Activated CD4-positive, alpha-beta T cell treated with anti-CD3 and anti-CD28 coated beads for 36 hours (primary cell): Measurements from ENCODE around the gene NAA10. TPM values are rescaled to one million over a fixed set of nuclear protein-coding genes. Genes with fewer than 3 reads are reported as not detected.
A peak's percentile ranks its signal among the peaks of the same experiment; 100 is the strongest.

Experiments
- ATAC-seq: fragments of 200-7000 bp; cut with Tn5 transposase; one replicate; pipeline ENCODE4 v1.10.0; 2021; ENCODE audit warnings: mild to moderate bottlenecking, moderate library complexity
- CTCF ChIA-PET: fragments of 350-600 bp; sonication (Branson Sonifier 250); formaldehyde crosslinking; loops from one replicate; lab custom pipeline; 2021; ENCODE audit warnings: antibody characterized with exemption; lab: Charles Lee
- POLR2A ChIA-PET: fragments of 350-600 bp; sonication (Branson Sonifier 250); formaldehyde crosslinking; loops from one replicate; lab custom pipeline; 2021; ENCODE audit warnings: antibody characterized with exemption, inconsistent platforms; lab: Charles Lee
- DNase-seq: peaks from one replicate; pipeline ENCODE4 v3.0.0-alpha.2; 2020
- H3K27ac Mint-ChIP-seq: one replicate; pipeline ENCODE4 v1.8.0; 2021; ENCODE audit warnings: mixed read lengths
- H3K27me3 Mint-ChIP-seq: one replicate; pipeline ENCODE4 v1.8.0; 2021; ENCODE audit warnings: mixed read lengths
- H3K36me3 Mint-ChIP-seq: one replicate; pipeline ENCODE4 v1.8.0; 2021; ENCODE audit warnings: low read depth, mixed read lengths
- H3K4me1 Mint-ChIP-seq: one replicate; pipeline ENCODE4 v1.8.0; 2021; ENCODE audit warnings: mixed read lengths
- H3K4me3 Mint-ChIP-seq: one replicate; pipeline ENCODE4 v1.8.0; 2021; ENCODE audit warnings: mild to moderate bottlenecking, moderate library complexity, mixed read lengths
- H3K9me3 Mint-ChIP-seq: one replicate; pipeline ENCODE4 v1.8.0; 2021; ENCODE audit warnings: low read depth, mixed read lengths
- intact Hi-C, 2 experiments: fragments of 100-400 bp; cut with DNase I in 1 of 2; cut with micrococcal nuclease in 1 of 2; formaldehyde crosslinking; loops; one replicate each; pipeline versions ENCODE4 v1.14.2 to v1.15.1; 2022 to 2024; cut with DNase I, micrococcal nuclease
- total RNA-seq, 2 experiments: library from RNA; stranded (reverse); gene quantifications; one replicate each; pipeline ENCODE4 v1.2.3, GENCODE V29; 2021

The NAA10 gene
- total RNA-seq, 2 experiments from 2014 or later = 108 to 115 TPM

DNA sequence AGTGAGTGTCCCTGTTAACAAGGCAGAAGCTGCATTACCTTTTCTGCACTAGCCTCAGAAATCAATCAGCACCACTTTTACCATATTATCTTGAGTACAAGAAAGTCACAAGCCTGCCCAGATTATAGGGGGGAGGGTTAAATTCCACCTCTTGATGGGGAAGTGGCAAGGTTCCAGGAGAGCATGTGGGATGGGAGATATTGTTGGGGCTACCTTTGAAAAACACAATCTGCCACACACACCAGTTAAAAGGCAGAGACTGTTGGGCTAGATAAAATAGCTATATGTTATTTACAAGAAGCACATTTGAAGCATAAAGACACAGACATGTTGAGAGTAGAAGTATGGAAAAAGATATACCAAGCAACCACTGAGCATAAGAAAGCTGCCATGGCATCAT lies 36.9 kb downstream of the NAA10 start:
- ATAC-seq = no peak
- CTCF ChIA-PET = no interaction called here
- H3K27ac Mint-ChIP-seq = no peak overlapping the region
- H3K36me3 Mint-ChIP-seq = no peaks in the 10 kb centered on the region
- H3K4me1 Mint-ChIP-seq = peaks cover 22% of the 10 kb centered on the region
- H3K4me3 Mint-ChIP-seq = no peak overlapping the region
- POLR2A ChIA-PET = no interaction called here
- no peak for DNase-seq
- no peaks in the 10 kb centered on the region for H3K27me3 Mint-ChIP-seq
- intact Hi-C loops = no loop called here
- no peaks in the 10 kb centered on the region for H3K9me3 Mint-ChIP-seq

DNA sequence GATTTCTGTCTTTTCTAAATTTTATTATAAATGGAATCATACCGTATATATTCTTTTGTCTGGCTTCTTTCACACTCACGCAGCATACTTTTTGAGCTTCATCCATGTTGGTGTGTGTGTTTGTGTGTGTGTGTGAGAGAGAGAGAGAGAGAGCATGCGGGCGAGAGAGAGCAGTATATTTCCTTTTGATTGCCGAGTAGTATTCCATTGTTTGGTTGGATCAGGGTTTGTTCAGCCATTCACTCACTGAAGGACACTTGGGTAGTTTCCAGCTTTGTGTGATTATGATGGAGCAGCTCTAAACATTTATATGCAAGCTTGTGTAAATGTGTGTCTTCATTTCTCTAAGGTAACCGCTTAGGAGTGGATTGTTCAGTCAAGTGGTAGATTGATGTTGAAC lies 45.7 kb downstream of the NAA10 start:
- Mint-ChIP-seq H3K36me3 (no peaks in the 10 kb centered on the region), H3K27ac (no peak overlapping the region), H3K27me3 (peaks cover 9% of the 10 kb centered on the region), H3K4me1 (peaks cover 4% of the 10 kb centered on the region), H3K9me3 (no peaks in the 10 kb centered on the region), H3K4me3 (no peak overlapping the region)
- POLR2A ChIA-PET = no interaction called here
- ATAC-seq = no peak
- DNase-seq = no peak
- CTCF ChIA-PET = no interaction called here
- intact Hi-C loops = loop anchor here in 1 of 2 experiments (5.0 kb wide), 1 partner anchor 72 kb away; no protein-coding TSS in a partner anchor

DNA sequence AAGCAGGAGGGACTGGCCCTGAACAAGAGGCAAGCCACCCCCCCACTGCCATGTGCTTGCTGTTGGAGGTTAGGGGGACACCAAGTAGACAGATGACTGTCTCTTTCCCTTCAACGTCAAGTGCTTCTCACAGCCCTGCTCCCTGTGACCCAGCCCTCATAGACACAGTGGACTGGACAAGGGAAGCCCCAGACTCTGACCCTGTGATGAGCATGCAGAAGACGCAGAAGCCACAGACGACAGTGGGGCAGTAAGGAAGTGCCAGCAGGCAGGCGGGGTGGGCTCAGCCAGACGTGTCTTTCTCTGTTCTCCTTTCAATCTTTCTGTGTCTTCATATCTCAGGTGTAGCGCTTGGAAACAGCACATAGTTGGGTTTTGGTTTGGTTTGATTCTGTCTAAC lies 46.5 kb downstream of the NAA10 start:
- Mint-ChIP-seq H3K27ac (no peak overlapping the region), H3K36me3 (no peaks in the 10 kb centered on the region), H3K9me3 (no peaks in the 10 kb centered on the region), H3K27me3 (peaks cover 9% of the 10 kb centered on the region), H3K4me3 (no peak overlapping the region), H3K4me1 (peaks cover 4% of the 10 kb centered on the region)
- no peak for DNase-seq
- POLR2A ChIA-PET = no interaction called here
- ATAC-seq = no peak
- intact Hi-C loops = loop anchor here in 1 of 2 experiments (5.0 kb wide), 1 partner anchor 71 kb away; no protein-coding TSS in a partner anchor
- CTCF ChIA-PET = no interaction called here

DNA sequence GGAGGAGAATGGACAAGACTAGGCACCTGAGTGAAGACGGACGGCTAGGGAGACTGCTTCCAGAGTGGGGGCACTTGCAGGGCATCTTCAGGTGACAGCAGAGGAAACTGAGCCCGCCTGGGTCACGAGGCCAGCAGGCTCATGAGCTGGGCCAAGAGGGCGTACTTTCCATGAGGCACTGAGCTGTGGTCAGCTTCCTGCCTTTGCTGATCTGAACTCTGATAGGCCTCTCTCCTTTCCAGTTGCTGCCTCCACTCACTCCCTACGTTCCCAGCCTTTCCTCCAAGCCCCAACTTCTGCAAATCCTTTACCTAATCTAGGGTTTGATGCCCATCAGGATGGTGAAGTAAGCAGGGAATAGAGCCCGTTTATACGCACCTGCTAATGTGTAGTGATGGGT lies 47.5 kb downstream of the NAA10 start:
- Mint-ChIP-seq H3K27ac (no peak overlapping the region), H3K4me1 (peaks cover 4% of the 10 kb centered on the region), H3K36me3 (no peaks in the 10 kb centered on the region), H3K27me3 (peaks cover 9% of the 10 kb centered on the region), H3K9me3 (no peaks in the 10 kb centered on the region), H3K4me3 (no peak overlapping the region)
- intact Hi-C loops = loop anchor here in 1 of 2 experiments (5.0 kb wide), 1 partner anchor 70 kb away; no protein-coding TSS in a partner anchor
- ChIA-PET POLR2A (interaction anchor here (0.6 kb wide), 1 partner anchor 30 kb away, joined by 3 read pairs; no protein-coding TSS in a partner anchor), CTCF (interaction anchor here (1.2 kb wide), 1 partner anchor 120 kb away, joined by 4 read pairs; no protein-coding TSS in a partner anchor)
- ATAC-seq = no peak
- DNase-seq = no peak

DNA sequence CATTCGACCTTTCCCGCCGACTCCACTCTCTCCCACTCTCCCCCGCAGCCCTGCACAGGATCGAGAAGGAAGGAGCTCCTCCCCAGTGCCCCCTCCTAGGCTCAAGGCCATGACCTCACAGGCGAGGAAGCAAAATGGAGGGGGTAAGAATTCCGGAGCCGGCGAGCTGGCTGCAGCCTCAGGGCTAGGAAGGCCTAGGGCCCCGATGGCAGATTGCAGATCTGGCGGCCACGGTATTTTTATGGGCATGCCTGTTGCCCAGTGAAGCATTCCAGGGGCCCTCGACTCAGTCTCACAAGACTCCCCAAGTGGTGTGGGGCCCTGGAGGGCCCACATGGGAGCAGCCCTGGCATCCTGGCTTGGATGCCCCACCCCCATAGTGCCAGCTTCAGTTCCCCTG lies 47.9 kb downstream of the NAA10 start:
- H3K4me1 Mint-ChIP-seq = peaks cover 4% of the 10 kb centered on the region
- intact Hi-C loops = loop anchor here in 1 of 2 experiments (5.0 kb wide), 1 partner anchor 70 kb away; no protein-coding TSS in a partner anchor
- ATAC-seq = no peak
- no peaks in the 10 kb centered on the region for H3K36me3 Mint-ChIP-seq
- H3K4me3 Mint-ChIP-seq = no peak overlapping the region
- POLR2A ChIA-PET = interaction anchor here (0.6 kb wide), 1 partner anchor 30 kb away, joined by 3 read pairs; no protein-coding TSS in a partner anchor
- DNase-seq = no peak
- CTCF ChIA-PET = interaction anchor here (0.5 to 1.2 kb wide), 3 partner anchors 65 to 219 kb away, joined by 3 to 4 read pairs (median 4); no protein-coding TSS in a partner anchor
- no peaks in the 10 kb centered on the region for H3K9me3 Mint-ChIP-seq
- peaks cover 12% of the 10 kb centered on the region for H3K27me3 Mint-ChIP-seq
- H3K27ac Mint-ChIP-seq = no peak overlapping the region

DNA sequence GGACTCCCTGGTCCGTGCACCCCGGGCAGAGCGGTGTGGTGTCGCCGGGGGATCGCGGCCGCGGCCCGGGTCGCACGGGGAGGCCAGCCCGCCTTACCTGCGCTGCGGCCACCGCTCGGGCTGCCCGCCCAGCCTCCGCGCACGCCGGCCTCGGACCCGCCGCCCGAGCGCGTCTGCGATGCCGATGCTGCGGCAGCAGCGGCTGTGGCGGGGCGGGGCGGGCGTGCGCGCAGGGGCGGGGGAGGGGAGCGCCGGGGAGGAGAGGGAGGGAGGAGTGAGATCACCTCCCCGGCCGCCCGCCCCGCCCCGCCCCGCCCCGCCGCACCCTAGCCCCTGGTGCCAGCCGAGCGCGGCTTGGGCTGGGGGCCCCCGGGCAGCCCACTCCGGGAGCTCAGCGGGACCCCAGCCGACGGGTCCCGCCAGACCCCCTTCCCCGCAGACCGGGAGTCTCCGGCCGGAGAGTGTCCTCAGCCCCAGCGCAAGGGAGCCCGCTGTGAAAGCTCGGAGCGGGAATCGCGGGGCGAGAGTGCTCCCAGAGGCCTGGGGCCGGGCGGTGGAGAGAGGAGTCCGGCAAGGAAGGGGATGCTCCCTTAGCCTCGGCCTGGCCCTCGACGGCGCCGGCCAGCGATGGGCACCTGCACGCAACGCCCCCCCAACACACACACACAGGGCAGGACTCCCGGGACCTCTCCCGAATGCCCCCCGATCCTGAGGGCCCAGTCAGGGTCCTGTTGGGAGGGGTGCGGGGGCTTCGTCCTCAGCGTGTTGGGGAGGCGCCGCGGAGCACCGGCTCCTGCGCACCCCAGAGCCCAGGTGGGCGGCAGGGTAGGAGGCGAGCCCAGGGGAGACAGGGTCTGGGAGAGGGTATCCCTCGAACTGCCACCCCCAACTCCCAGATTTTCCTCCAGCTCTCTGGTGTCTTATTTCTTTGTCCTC lies 48.6 kb downstream of the NAA10 start, which contains the start of gene L1CAM:
Gene L1CAM (minus strand): TSS at position 206 of the 936 bp plus-strand sequence. CDS start 10,337 bp downstream, outside the sequence.
- ChIA-PET CTCF (interaction anchor here (0.5 to 1.2 kb wide), 3 partner anchors 64 to 218 kb away, joined by 3 to 4 read pairs (median 4); no protein-coding TSS in a partner anchor), POLR2A (interaction anchor here (0.6 kb wide), 1 partner anchor 31 kb away, joined by 3 read pairs; no protein-coding TSS in a partner anchor)
- Mint-ChIP-seq H3K4me1 (peaks cover 4% of the 10 kb centered on the region), H3K9me3 (no peaks in the 10 kb centered on the region), H3K36me3 (no peaks in the 10 kb centered on the region), H3K4me3 (peak within 1 kb of the TSS; percentile 41), H3K27ac (no peak within 1 kb of the TSS), H3K27me3 (peaks cover 12% of the 10 kb centered on the region)
- peak; percentile 66 for ATAC-seq
- intact Hi-C loops = loop anchor here in 1 of 2 experiments (5.0 kb wide), 1 partner anchor 69 kb away; no protein-coding TSS in a partner anchor
- peak; percentile 65 for DNase-seq

DNA sequence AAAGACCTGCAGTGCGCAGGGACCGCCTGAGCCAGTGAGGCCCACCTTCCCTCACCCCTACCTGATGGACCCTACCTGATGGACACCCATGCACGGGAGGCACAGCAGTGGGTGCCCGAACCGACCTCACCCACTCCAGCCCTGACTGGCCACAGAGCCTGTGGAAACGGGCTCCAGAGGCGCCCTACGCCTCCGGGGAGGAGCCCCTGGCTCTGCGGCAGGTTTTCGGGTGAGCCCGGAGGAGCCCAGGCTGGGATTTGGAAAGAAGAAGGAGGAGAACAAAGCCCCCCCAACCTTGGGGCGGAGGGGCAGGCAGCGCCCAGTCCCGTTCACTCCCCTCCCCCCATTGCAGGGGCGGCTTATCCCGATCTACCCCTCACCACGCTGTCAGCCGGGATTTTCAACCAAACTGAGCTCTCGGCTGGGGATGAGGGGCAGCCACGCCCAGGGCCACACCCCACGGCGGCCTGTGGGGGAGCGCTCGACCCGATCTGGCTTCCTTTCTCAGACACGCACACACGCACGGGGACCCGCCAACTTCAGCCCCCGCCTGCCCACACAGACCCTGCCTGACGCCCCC lies 49.5 kb downstream of the NAA10 start:
- Mint-ChIP-seq H3K9me3 (no peaks in the 10 kb centered on the region), H3K27me3 (peaks cover 12% of the 10 kb centered on the region), H3K27ac (no peak overlapping the region), H3K4me3 (peak overlapping the region; percentile 41), H3K36me3 (no peaks in the 10 kb centered on the region), H3K4me1 (peaks cover 4% of the 10 kb centered on the region)
- ChIA-PET POLR2A (no interaction called here), CTCF (no interaction called here)
- intact Hi-C loops = loop anchor here in 1 of 2 experiments (5.0 kb wide), 1 partner anchor 68 kb away; no protein-coding TSS in a partner anchor
- DNase-seq (no peak), ATAC-seq (no peak)

DNA sequence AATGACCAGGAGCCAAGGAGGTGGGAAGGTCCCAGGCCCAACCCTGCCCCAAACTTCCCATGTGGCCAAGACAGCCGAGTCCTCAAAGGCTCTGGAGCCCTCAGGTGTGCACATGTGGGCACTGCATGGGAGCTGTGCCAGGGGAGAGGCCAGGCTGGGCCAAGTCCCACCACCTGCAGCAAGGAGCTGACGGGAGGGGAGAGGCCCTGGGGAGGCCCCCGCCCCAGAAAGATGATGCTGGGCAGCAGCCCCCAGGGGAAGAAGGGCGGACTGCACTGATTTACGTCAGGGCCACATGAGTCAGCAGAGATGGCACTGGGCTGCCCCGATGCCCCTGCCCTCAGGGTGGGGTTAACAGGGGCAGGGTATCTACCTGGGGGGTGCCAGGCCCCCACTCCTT lies 50.2 kb downstream of the NAA10 start:
- H3K27me3 Mint-ChIP-seq = peaks cover 12% of the 10 kb centered on the region
- CTCF ChIA-PET = no interaction called here
- POLR2A ChIA-PET = no interaction called here

DNA sequence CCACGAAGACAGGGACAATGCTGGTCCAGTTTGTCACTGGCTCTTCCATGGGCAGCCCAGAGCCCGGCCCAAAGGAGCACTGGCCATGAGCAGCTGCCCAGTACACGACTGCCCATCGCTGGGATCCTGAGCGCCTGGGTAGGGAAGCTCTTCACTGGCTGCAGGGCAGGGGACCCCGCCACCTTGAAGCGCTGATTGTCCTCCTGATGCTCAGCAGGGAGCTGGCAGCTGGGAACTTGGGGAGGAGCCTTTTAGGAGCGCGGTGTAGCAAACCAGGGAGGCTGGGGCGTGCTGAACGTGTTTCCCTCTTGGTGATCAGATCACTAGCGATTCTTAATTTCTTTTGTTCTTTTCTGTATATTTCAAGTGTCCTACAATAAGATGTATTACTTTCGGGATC lies 50.7 kb downstream of the NAA10 start:
- ChIA-PET CTCF (no interaction called here), POLR2A (no interaction called here)
- DNase-seq = no peak
- no peak for ATAC-seq
- H3K36me3 Mint-ChIP-seq = no peaks in the 10 kb centered on the region
- H3K9me3 Mint-ChIP-seq = no peaks in the 10 kb centered on the region
- H3K4me1 Mint-ChIP-seq = peaks cover 7% of the 10 kb centered on the region
- no peak overlapping the region for H3K27ac Mint-ChIP-seq
- peaks cover 12% of the 10 kb centered on the region for H3K27me3 Mint-ChIP-seq
- intact Hi-C loops = loop anchor here (1.0 to 5.0 kb wide), 2 partner anchors 120 to 122 kb away; partner anchors contain the start of gene PLXNB3 (in 2 of the 2)
- no peak overlapping the region for H3K4me3 Mint-ChIP-seq

More for the DNA sequence above, 50.2 kb downstream of the NAA10 start:
- peaks cover 4% of the 10 kb centered on the region for H3K4me1 Mint-ChIP-seq
- DNase-seq (peak; percentile 38), ATAC-seq (peak; percentile 67)
- H3K9me3 Mint-ChIP-seq = no peaks in the 10 kb centered on the region
- H3K4me3 Mint-ChIP-seq = no peak overlapping the region
- no peak overlapping the region for H3K27ac Mint-ChIP-seq
- H3K36me3 Mint-ChIP-seq = no peaks in the 10 kb centered on the region
- intact Hi-C loops = loop anchor here (1.0 to 5.0 kb wide), 2 partner anchors 120 to 122 kb away; partner anchors contain the start of gene PLXNB3 (in 2 of the 2)

DNA sequence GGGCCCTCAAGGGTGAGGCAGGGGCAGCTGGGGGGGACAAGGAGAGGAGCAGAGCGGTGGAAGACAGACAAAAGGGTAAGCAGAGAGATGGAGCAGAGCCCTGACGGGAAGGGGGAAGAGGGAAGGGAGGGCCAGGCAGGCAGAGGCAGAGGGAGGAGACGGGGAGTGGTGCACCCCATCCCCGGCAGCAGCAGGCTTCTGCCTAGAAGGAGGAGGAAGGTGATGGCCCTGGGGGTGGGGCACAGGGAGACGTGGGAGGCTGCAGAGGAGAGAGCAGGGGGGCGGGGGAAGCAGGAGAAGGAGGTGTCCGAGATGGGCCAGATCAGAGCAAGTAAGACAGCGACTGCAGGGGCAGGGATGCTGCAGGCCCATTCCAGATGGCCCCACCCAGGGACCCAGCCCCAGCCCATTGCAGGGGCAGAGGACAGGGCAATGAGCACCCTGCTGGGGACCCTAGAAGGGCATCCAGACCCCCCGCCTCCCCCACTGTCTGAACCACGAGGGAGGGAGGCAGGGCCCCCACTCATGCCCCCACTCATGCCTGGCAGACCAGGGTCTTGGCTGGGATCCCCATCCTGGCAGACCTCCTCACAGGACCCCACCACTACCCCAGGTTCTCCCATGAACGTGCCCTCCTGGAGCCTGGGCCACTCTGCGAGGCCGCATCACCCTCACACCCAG lies 51.5 kb downstream of the NAA10 start:
- DNase-seq = no peak
- Mint-ChIP-seq H3K27me3 (peaks cover 11% of the 10 kb centered on the region), H3K4me3 (no peak overlapping the region), H3K36me3 (no peaks in the 10 kb centered on the region), H3K4me1 (peaks cover 13% of the 10 kb centered on the region), H3K9me3 (no peaks in the 10 kb centered on the region), H3K27ac (no peak overlapping the region)
- ChIA-PET POLR2A (no interaction called here), CTCF (no interaction called here)
- intact Hi-C loops = loop anchor here in 1 of 2 experiments (5.0 kb wide), 1 partner anchor 121 kb away; the partner anchor contains the start of gene PLXNB3
- no peak for ATAC-seq
